HL-60/S4 treated with retinoic acid at 250 ng/mL for 4 days and 3 days (cell line): ENCODE data around the gene ISOC2.

Experiments used
- in situ Hi-C: fragments of 300-500 bp; cut with MboI; formaldehyde crosslinking; loops from 2 replicates; pipeline ENCODE4 v1.7.0; 2022; ENCODE audit warnings: low sequenced_read_pairs

Gene ISOC2

GRCh38 chr19:55490478-55491432, 29.3 kb upstream of the ISOC2 start:
- in situ Hi-C loops = no loop called here

GRCh38 chr19:55489711-55490477, 28.5 kb upstream of the ISOC2 start:
- in situ Hi-C loops = no loop called here

GRCh38 chr19:55488986-55489710, 27.7 kb upstream of the ISOC2 start:
- in situ Hi-C loops = no loop called here

GRCh38 chr19:55487924-55488687, 26.7 kb upstream of the ISOC2 start, which contains the start of gene SSC5D:
Gene SSC5D (plus strand): TSS chr19:55488436. CDS start chr19:55488590, 154 bp downstream.
- in situ Hi-C loops = no loop called here

- in situ Hi-C loops = no loop called here
Observed at GRCh38 chr19:55486971-55487923, 25.8 kb upstream of the ISOC2 start.

- in situ Hi-C loops = no loop called here
Observed at GRCh38 chr19:55486043-55486970, 24.9 kb upstream of the ISOC2 start.

- in situ Hi-C loops = no loop called here
Observed at GRCh38 chr19:55485439-55486011, 24.1 kb upstream of the ISOC2 start.

GRCh38 chr19:55484593-55485438, 23.4 kb upstream of the ISOC2 start, which contains the start of gene NAT14:
Gene NAT14 (plus strand): TSS chr19:55485188. CDS start chr19:55485709, 521 bp downstream.
- in situ Hi-C loops = no loop called here

GRCh38 chr19:55483706-55484592, 22.5 kb upstream of the ISOC2 start:
- in situ Hi-C loops = no loop called here

- in situ Hi-C loops = no loop called here
Observed at GRCh38 chr19:55482967-55483705, 21.7 kb upstream of the ISOC2 start.

- in situ Hi-C loops = no loop called here
Observed at GRCh38 chr19:55482156-55482961, 20.9 kb upstream of the ISOC2 start.

GRCh38 chr19:55481794-55482155, 20.3 kb upstream of the ISOC2 start:
- in situ Hi-C loops = no loop called here

GRCh38 chr19:55481148-55481793, 19.8 kb upstream of the ISOC2 start:
- in situ Hi-C loops = no loop called here
